GM23248 (cell line): ENCODE measurements around the gene ANP32B. TPM values are rescaled to one million over a fixed set of nuclear protein-coding genes. Genes with fewer than 3 reads are reported as not detected.
"Not testable (repeated sequence)": the region's sequence is repeated elsewhere in the genome, so short reads cannot be mapped to it uniquely, and the experiment has no call there.

Experiments used
- DNase-seq: peaks from one replicate; pipeline ENCODE4 v3.0.0-alpha.2; 2015
- H2AFZ ChIP-seq: fragments of 200-600 bp; sonication (generic); 2 replicates; pipeline ENCODE4 v1.6.1; 2016; ENCODE audit warnings: antibody characterized with exemption
- H3F3A ChIP-seq: fragments of 200-600 bp; sonication (generic); 2 replicates; pipeline ENCODE4 v1.6.1; 2016; ENCODE audit warnings: mild to moderate bottlenecking, antibody characterized with exemption, mixed run types; ENCODE audit not compliant: insufficient read depth
- H3K27ac ChIP-seq: fragments of 200-600 bp; sonication (generic); 2 replicates; pipeline ENCODE4 v1.5.1; 2016; ENCODE audit warnings: mild to moderate bottlenecking
- H3K27me3 ChIP-seq: fragments of 200-600 bp; sonication (generic); replicated peaks from 2 replicates; pipeline ENCODE4 v1.6.1; 2016; ENCODE audit warnings: mild to moderate bottlenecking; ENCODE audit not compliant: insufficient read depth
- H3K36me3 ChIP-seq: fragments of 200-600 bp; sonication (generic); 2 replicates; pipeline ENCODE4 v1.6.1; 2016; ENCODE audit warnings: low read depth, mild to moderate bottlenecking
- H3K4me1 ChIP-seq: fragments of 200-600 bp; sonication (generic); 2 replicates; pipeline ENCODE4 v1.6.1; 2016; ENCODE audit warnings: mild to moderate bottlenecking; ENCODE audit not compliant: insufficient read depth
- H3K4me2 ChIP-seq: fragments of 200-600 bp; sonication (generic); one replicate; pipeline ENCODE4 v1.6.1; 2016; ENCODE audit warnings: mild to moderate bottlenecking; ENCODE audit not compliant: unreplicated experiment
- H3K4me3 ChIP-seq: fragments of 200-600 bp; sonication (generic); 2 replicates; pipeline ENCODE4 v1.5.1; 2016; ENCODE audit warnings: mild to moderate bottlenecking
- H3K79me2 ChIP-seq: fragments of 200-600 bp; sonication (generic); 2 replicates; pipeline ENCODE4 v1.6.1; 2016; ENCODE audit warnings: mild to moderate bottlenecking; ENCODE audit not compliant: insufficient read depth
- H3K9ac ChIP-seq: fragments of 200-600 bp; sonication (generic); 2 replicates; pipeline ENCODE4 v1.6.1; 2016; ENCODE audit warnings: mild to moderate bottlenecking
- H3K9me2 ChIP-seq: fragments of 200-600 bp; sonication (generic); 2 replicates; pipeline ENCODE4 v1.6.1; 2016; ENCODE audit warnings: mixed run types, mild to moderate bottlenecking, moderate library complexity; ENCODE audit not compliant: insufficient read depth
- H3K9me3 ChIP-seq: fragments of 200-600 bp; sonication (generic); one replicate; pipeline ENCODE4 v1.6.1; 2017; ENCODE audit warnings: low read depth
- H4K20me1 ChIP-seq: fragments of 200-600 bp; sonication (generic); 2 replicates; pipeline ENCODE4 v1.6.0; 2016; ENCODE audit not compliant: insufficient read depth
- EZH2 ChIP-seq: fragments of 200-600 bp; sonication (generic); IDR thresholded peaks from 2 replicates; pipeline ENCODE4 v1.6.1; 2018; ENCODE audit warnings: antibody characterized with exemption, mild to moderate bottlenecking; ENCODE audit not compliant: insufficient read depth, poor library complexity, severe bottlenecking
- EZH2phosphoT487 ChIP-seq: fragments of 200-600 bp; sonication (generic); IDR thresholded peaks from 2 replicates; pipeline ENCODE4 v1.6.1; 2018; ENCODE audit warnings: antibody characterized with exemption, moderate library complexity, mild to moderate bottlenecking, low read depth; ENCODE audit not compliant: insufficient read depth
- WGBS, 2 experiments: methylation state at CpG; one replicate each; pipeline ENCODE4 v1.1.6; 2015 to 2017; ENCODE audit warnings: low lambda C conversion rate in 2 of 2, low coverage in 1 of 2; ENCODE audit errors: missing lambda C conversion rate in 2 of 2; 5-methylcytosine and 5-hydroxymethylcytosine counted together
- in situ Hi-C: fragments of 300-500 bp; cut with MboI; formaldehyde crosslinking; loops from 2 replicates; pipeline ENCODE4 v1.15.0; 2020
- polyA plus RNA-seq: library from polyadenylated mRNA; unstranded; fragments of >200 nt; fragmentation: Nextera tagmentation; extraction: Ambion mirVana; gene quantifications from 2 replicates; pipeline ENCODE4 v1.2.1, GENCODE V29; 2016
- total RNA-seq: library from RNA; depleted of rRNA; stranded (reverse); fragments of >200 nt; shearing (Covaris generic); gene quantifications from 2 replicates; pipeline ENCODE4 v1.2.3, GENCODE V29; 2014

The ANP32B gene
- total and polyA plus RNA-seq, 2 experiments from 2014 or later, result 11.2 to 138 TPM

DNA sequence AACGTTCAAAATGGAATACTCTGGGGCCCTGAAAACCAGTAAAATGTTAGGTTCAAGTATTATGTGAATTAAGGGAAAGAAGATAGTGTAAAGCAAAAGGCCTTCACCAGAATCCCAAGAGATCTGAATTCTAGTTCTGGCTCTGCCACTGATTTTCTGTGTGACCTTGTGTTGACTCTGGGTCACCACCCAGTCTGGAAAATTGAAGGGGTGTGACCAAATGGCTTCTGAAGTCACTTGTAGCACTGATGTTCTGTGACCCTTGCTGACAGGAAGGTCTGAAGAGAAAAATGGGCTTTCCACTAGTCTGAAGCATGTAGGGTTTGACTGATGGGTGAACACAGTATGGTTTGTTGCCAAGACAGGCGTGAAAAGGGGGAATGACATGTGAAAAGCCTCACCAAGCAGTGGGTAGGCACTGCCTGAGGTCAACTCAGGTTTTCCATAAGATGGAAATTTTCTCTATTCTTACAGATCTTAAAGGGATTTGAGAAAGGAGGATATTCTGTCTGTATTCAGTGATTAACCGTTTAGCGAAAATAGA lies 33.1 kb downstream of the ANP32B start:
- Histone ChIP-seq H3K4me2 (no peak overlapping the region), H3K36me3 (peaks cover 68% of the 10 kb centered on the region), H2AFZ (no peak overlapping the region), H3K9me3 (no peaks in the 10 kb centered on the region), H3F3A (peaks cover 23% of the 10 kb centered on the region), H4K20me1 (no peaks in the 10 kb centered on the region), H3K4me1 (no peaks in the 10 kb centered on the region), H3K27ac (no peak overlapping the region), H3K27me3 (no peaks in the 10 kb centered on the region), H3K4me3 (no peak overlapping the region), H3K9me2 (no peaks in the 10 kb centered on the region), H3K79me2 (peaks cover 7% of the 10 kb centered on the region), H3K9ac (no peak overlapping the region)
- 89% methylated on average over 4 of the region's 4 CpGs for WGBS, 2 experiments
- in situ Hi-C loops, result no loop called here
- TF ChIP-seq EZH2phosphoT487 (no peak), EZH2 (no peak)
- DNase-seq, result no peak

DNA sequence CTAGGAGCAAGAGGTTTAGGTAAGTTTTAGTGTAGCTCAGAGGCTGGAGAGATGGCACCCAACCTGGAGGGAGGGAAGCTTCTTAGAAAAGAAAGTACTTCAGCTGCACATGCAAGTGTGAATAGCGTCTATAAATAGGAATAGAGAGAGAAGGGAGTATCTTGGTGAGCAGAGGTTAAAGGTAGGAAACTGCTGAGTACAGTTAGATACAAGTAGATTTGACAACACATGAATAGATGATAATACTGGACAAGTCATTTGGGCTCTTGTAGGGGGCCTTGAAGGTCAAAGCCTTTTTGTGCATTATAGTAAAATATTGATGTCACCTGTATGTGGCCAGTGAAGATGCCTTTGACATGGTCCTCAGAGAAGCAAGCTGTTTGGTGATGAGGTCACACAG lies 34.2 kb downstream of the ANP32B start:
- no peaks in the 10 kb centered on the region for H3K27me3 ChIP-seq
- no peaks in the 10 kb centered on the region for H3K79me2 ChIP-seq
- H3K9ac ChIP-seq, result no peak overlapping the region
- no peaks in the 10 kb centered on the region for H3K9me3 ChIP-seq
- no peak for DNase-seq
- H3K4me2 ChIP-seq, result no peak overlapping the region
- 56 to 67% methylated on average over 1 of the region's 1 CpG for WGBS, 2 experiments
- in situ Hi-C loops, result no loop called here
- no peak overlapping the region for H3K4me3 ChIP-seq
- H2AFZ ChIP-seq, result no peak overlapping the region
- H3K4me1 ChIP-seq, result peaks cover 4% of the 10 kb centered on the region; the same call in 1 of the 2 replicates
- no peaks in the 10 kb centered on the region for H4K20me1 ChIP-seq
- H3K27ac ChIP-seq, result no peak overlapping the region
- peaks cover 57% of the 10 kb centered on the region for H3K36me3 ChIP-seq
- TF ChIP-seq EZH2, result no peak
- no peak for TF ChIP-seq EZH2phosphoT487
- no peaks in the 10 kb centered on the region for H3K9me2 ChIP-seq
- peaks cover 34% of the 10 kb centered on the region for H3F3A ChIP-seq

- Histone ChIP-seq H3K4me3 (no peak overlapping the region), H3K27me3 (no peaks in the 10 kb centered on the region), H3K9me2 (no peaks in the 10 kb centered on the region), H3K79me2 (no peaks in the 10 kb centered on the region), H3K27ac (no peak overlapping the region), H3K4me2 (no peak overlapping the region), H2AFZ (no peak overlapping the region), H3K36me3 (peaks cover 47% of the 10 kb centered on the region), H4K20me1 (no peaks in the 10 kb centered on the region), H3F3A (peaks cover 32% of the 10 kb centered on the region), H3K4me1 (peaks cover 11% of the 10 kb centered on the region), H3K9me3 (no peaks in the 10 kb centered on the region), H3K9ac (no peak overlapping the region)
- TF ChIP-seq EZH2phosphoT487 (no peak), EZH2 (no peak)
- DNase-seq, result no peak
- in situ Hi-C loops, result no loop called here
- WGBS, 2 experiments, result 77 to 78% methylated on average over 5 of the region's 5 CpGs
Observed at GRCh38 chr9:98018347-98018746, 35.2 kb downstream of the ANP32B start.

- Histone ChIP-seq H3K27ac (no peak overlapping the region), H3K4me2 (no peak overlapping the region), H3K36me3 (peaks cover 39% of the 10 kb centered on the region), H3K9me2 (no peaks in the 10 kb centered on the region), H3K9me3 (no peaks in the 10 kb centered on the region), H3K9ac (no peak overlapping the region), H4K20me1 (no peaks in the 10 kb centered on the region), H2AFZ (no peak overlapping the region), H3F3A (peaks cover 29% of the 10 kb centered on the region), H3K4me1 (peaks cover 11% of the 10 kb centered on the region), H3K27me3 (no peaks in the 10 kb centered on the region), H3K4me3 (no peak overlapping the region), H3K79me2 (no peaks in the 10 kb centered on the region)
- DNase-seq, result no peak
- no peak for TF ChIP-seq EZH2
- in situ Hi-C loops, result no loop called here
- WGBS, 2 experiments, result 91 to 96% methylated on average over 4 of the region's 4 CpGs
Observed at GRCh38 chr9:98019098-98019497, 36.0 kb downstream of the ANP32B start.

- peaks cover 29% of the 10 kb centered on the region for H3F3A ChIP-seq
- H3K36me3 ChIP-seq, result peaks cover 31% of the 10 kb centered on the region
- H3K4me2 ChIP-seq, in situ Hi-C loops, H3K9me3 ChIP-seq, H3K27ac ChIP-seq, H3K9me2 ChIP-seq, H3K79me2 ChIP-seq, H3K9ac ChIP-seq, H2AFZ ChIP-seq, H3K27me3 ChIP-seq, DNase-seq, H3K4me3 ChIP-seq, H4K20me1 ChIP-seq: not testable (repeated sequence)
- peaks cover 11% of the 10 kb centered on the region for H3K4me1 ChIP-seq
- WGBS, 2 experiments, result 79 to 81% methylated on average over 5 of the region's 5 CpGs
Observed at GRCh38 chr9:98019869-98020268, 36.7 kb downstream of the ANP32B start.
